HCEC 1CT (cell line): Measurements from ENCODE around the gene ZSCAN21.

Experiments
- DNase-seq: peaks from one replicate; pipeline ENCODE4 v3.0.0-alpha.2; 2017

ZSCAN21 gene

GRCh38 chr7:100029596-100029995 lies 20.0 kb upstream of the ZSCAN21 start:
- no peak for DNase-seq

GRCh38 chr7:100033526-100033925 lies 16.0 kb upstream of the ZSCAN21 start:
- DNase-seq, result no peak

GRCh38 chr7:100034871-100035510 lies 14.6 kb upstream of the ZSCAN21 start:
- DNase-seq, result peak; percentile 90

GRCh38 chr7:100035876-100036275 lies 13.7 kb upstream of the ZSCAN21 start:
- DNase-seq, result no peak

GRCh38 chr7:100038326-100038725 lies 11.2 kb upstream of the ZSCAN21 start:
- DNase-seq, result no peak

GRCh38 chr7:100040575-100040974 lies 9.0 kb upstream of the ZSCAN21 start:
- DNase-seq, result no peak

GRCh38 chr7:100044718-100045117 lies 4.9 kb upstream of the ZSCAN21 start:
- DNase-seq, result no peak

GRCh38 chr7:100048680-100049079 lies 894 bp upstream of the ZSCAN21 start:
- DNase-seq, result no peak

- DNase-seq, result no peak
Measured at GRCh38 chr7:100051611-100052010, 2.0 kb downstream of the ZSCAN21 start.

GRCh38 chr7:100053215-100053614 lies 3.6 kb downstream of the ZSCAN21 start:
- peak; percentile 81 for DNase-seq

- no peak for DNase-seq
Measured at GRCh38 chr7:100057006-100057405, 7.4 kb downstream of the ZSCAN21 start.

- no peak for DNase-seq
Measured at GRCh38 chr7:100059251-100059739, 9.7 kb downstream of the ZSCAN21 start.

- DNase-seq, result no peak
Measured at GRCh38 chr7:100061518-100062193, 12.1 kb downstream of the ZSCAN21 start.

GRCh38 chr7:100063376-100063775 lies 13.8 kb downstream of the ZSCAN21 start:
- no peak for DNase-seq

GRCh38 chr7:100064162-100064561 lies 14.6 kb downstream of the ZSCAN21 start:
- no peak for DNase-seq

GRCh38 chr7:100065452-100066186 lies 16.0 kb downstream of the ZSCAN21 start:
- DNase-seq, result peak; percentile 55

GRCh38 chr7:100066953-100067352 lies 17.4 kb downstream of the ZSCAN21 start:
- no peak for DNase-seq

- DNase-seq, result no peak
Measured at GRCh38 chr7:100069991-100070390, 20.4 kb downstream of the ZSCAN21 start.

GRCh38 chr7:100071018-100071723 lies 21.6 kb downstream of the ZSCAN21 start:
- DNase-seq, result no peak

- DNase-seq, result no peak
Measured at GRCh38 chr7:100072462-100072861, 22.9 kb downstream of the ZSCAN21 start.

GRCh38 chr7:100074841-100075240 lies 25.3 kb downstream of the ZSCAN21 start:
- DNase-seq, result no peak

- DNase-seq, result no peak
Measured at GRCh38 chr7:100075418-100075817, 25.8 kb downstream of the ZSCAN21 start.

- DNase-seq, result no peak
Measured at GRCh38 chr7:100077205-100077604, 27.6 kb downstream of the ZSCAN21 start.
